ENCODE results near the gene LTC4S. TPM values are rescaled to one million over a fixed set of nuclear protein-coding genes. Genes with fewer than 3 reads are reported as not detected.
A peak's percentile ranks its signal among the peaks of the same experiment; 100 is the strongest.

The LTC4S gene
- total RNA-seq, 1 experiment from 2014 or later, result 2.6 TPM

DNA sequence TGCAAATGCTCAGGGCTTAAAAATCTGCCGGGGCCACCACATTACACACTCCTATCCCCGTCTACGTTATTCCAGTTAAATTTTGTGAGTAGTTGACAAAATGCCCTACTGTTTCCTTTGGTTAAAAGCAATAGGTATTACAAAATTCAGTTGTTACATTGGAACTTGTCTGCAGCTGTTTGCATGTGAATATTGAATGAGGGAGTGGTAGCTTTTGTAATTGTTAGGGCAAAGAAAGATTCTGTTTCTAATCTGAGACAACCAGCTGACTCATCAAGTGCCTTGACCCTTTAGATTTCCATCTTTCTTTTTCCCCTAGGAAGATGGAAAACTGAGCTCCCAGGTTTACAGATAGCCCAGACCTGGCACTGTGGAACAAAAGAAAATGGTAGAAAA lies 31.0 kb upstream of the LTC4S start:
- H3K36me3 Mint-ChIP-seq, result peaks cover 22% of the 10 kb centered on the region
- TF ChIP-seq ATF1 (CRISPR knock-in tag; IDR thresholded peaks at IDR 0.05), result no peak
- TF ChIP-seq MXD4 (CRISPR knock-in tag; IDR thresholded peaks at IDR 0.05; ENCODE audit: borderline replicate concordance), result no peak
- TF ChIP-seq NFATC4 (CRISPR knock-in tag; IDR thresholded peaks at IDR 0.05), result no peak
- CTCF ChIA-PET, result interaction anchor here (0.5 to 2.8 kb wide), 26 partner anchors 8 to 321 kb away, joined by 3 to 39 read pairs (median 4); partner anchors contain the start of genes CBY3, LTC4S and MAML1
- no peaks in the 10 kb centered on the region for H3K9me3 Mint-ChIP-seq
- POLR2A ChIA-PET, result no interaction called here
- H3K27me3 Mint-ChIP-seq (ENCODE audit: low read depth), result no peaks in the 10 kb centered on the region
- no peak for ATAC-seq
- H3K27ac Mint-ChIP-seq, result peak overlapping the region; percentile 91
- no peak overlapping the region for H3K4me3 Mint-ChIP-seq
- H3K4me1 Mint-ChIP-seq, result peaks cover 41% of the 10 kb centered on the region
- no peak for DNase-seq (ENCODE audit: low spot score)

DNA sequence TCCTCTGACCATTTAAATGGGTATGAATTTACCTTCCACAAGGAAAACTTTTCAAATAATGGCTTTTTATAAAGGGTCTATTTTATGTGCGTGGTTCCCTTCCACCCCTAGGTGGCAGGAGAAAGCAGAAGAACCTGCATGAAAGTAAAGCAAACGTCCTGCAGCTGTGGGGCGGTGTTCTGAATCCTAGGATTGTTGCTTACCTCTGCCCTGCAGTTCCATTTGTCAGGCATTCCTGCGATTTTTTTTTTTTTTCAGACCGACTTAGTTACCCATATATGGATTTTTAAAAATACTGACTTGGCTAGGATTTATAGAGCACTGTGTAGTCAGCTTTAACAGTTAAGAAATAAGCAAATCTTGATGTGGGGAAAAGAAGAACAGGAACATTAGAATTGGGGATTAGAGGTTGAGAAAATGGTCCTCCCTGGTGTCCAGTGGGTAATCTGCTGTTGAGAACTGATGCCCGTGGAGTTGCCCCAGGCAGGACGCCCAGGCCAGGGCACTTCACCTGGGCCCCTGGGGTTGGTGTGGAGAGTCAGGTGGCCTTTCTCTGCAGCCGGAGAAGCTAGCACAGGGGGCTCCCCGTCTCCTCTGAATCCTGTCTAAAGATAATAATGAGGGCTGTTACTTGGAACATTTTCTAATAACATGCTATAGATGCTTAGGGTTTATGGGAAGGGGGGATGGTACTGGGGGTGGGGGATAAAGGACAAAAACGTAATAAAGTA lies 30.4 kb upstream of the LTC4S start:
- Mint-ChIP-seq H3K36me3 (peaks cover 24% of the 10 kb centered on the region), H3K9me3 (no peaks in the 10 kb centered on the region), H3K4me1 (peaks cover 41% of the 10 kb centered on the region), H3K4me3 (no peak overlapping the region), H3K27me3 (ENCODE audit: low read depth) (no peaks in the 10 kb centered on the region), H3K27ac (peak overlapping the region; percentile 86)
- peak; percentile 63 for DNase-seq (ENCODE audit: low spot score)
- ATAC-seq, result peak; percentile 82
- TF ChIP-seq ZNF423 (CRISPR knock-in tag; IDR thresholded peaks at IDR 0.05) (no peak), CTCF (IDR thresholded peaks at IDR 0.05) (peak; percentile 64), OVOL2 (CRISPR knock-in tag; IDR thresholded peaks at IDR 0.05; ENCODE audit: borderline replicate concordance) (no peak), RELA (CRISPR knock-in tag; IDR thresholded peaks at IDR 0.05; ENCODE audit: borderline replicate concordance) (no peak)
- POLR2A ChIA-PET, result interaction anchor here (0.6 kb wide), 1 partner anchor 19 kb away, joined by 5 read pairs; no protein-coding TSS in a partner anchor
- CTCF ChIA-PET, result interaction anchor here (0.6 to 2.8 kb wide), 36 partner anchors 8 to 332 kb away, joined by 3 to 39 read pairs (median 4); partner anchors contain the start of genes HNRNPH1, LTC4S and MAML1

DNA sequence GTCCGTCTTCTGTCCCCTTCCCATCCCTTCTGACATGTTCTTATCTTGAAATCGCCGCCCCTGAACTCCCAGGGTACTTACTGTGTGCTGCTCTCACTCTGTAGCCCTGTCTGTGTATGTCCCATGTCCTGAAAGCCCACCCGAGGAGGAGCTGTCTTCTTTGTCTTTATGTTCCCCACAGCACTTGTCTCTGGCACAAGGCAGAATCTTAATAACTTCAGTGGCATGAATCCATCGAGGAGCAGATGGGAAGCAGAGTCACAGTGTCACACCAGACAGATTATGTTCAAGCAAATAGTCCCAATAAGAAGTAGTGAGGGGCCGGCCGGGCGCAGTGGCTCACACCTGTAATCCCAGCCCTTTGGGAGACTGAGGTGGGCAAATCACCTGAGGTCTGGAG lies 29.7 kb upstream of the LTC4S start:
- no peak overlapping the region for H3K4me3 Mint-ChIP-seq
- peaks cover 28% of the 10 kb centered on the region for H3K36me3 Mint-ChIP-seq
- H3K4me1 Mint-ChIP-seq, result peaks cover 41% of the 10 kb centered on the region
- POLR2A ChIA-PET, result no interaction called here
- peak overlapping the region; percentile 81 for H3K27ac Mint-ChIP-seq
- ATAC-seq (no peak), DNase-seq (ENCODE audit: low spot score) (no peak)
- CTCF ChIA-PET, result interaction anchor here (0.7 to 2.8 kb wide), 18 partner anchors 10 to 237 kb away, joined by 3 to 39 read pairs (median 3); partner anchors contain the start of genes LTC4S and MAML1
- TF ChIP-seq ZNF219 (CRISPR knock-in tag; IDR thresholded peaks at IDR 0.05; ENCODE audit: borderline replicate concordance), result no peak
- no peak for TF ChIP-seq ZNF138 (CRISPR knock-in tag; conservative IDR thresholded peaks at IDR 0.05)
- no peak for TF ChIP-seq MYBL2 (CRISPR knock-in tag; IDR thresholded peaks at IDR 0.05)
- no peak for TF ChIP-seq SOX15 (CRISPR knock-in tag; IDR thresholded peaks at IDR 0.05)
- H3K9me3 Mint-ChIP-seq, result no peaks in the 10 kb centered on the region
- no peaks in the 10 kb centered on the region for H3K27me3 Mint-ChIP-seq (ENCODE audit: low read depth)

DNA sequence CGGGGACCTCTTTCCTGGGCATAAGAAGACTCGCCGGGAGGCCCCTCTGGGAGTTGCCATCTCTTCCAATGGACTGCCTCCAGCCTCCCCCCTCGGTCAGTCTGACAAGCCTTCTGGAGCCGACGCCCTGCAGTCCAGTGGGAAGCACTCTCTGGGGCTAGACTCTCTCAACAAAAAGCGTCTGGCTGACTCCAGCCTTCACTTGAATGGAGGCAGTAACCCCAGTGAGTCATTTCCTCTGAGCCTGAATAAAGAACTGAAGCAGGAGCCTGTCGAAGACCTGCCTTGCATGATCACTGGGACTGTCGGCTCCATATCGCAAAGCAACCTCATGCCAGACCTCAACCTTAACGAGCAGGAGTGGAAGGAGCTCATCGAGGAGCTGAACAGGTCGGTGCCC lies 28.4 kb upstream of the LTC4S start:
- ATAC-seq, result no peak
- POLR2A ChIA-PET, result no interaction called here
- 0 out of 2 replicates have a peak overlapping the region, but pooled peaks have one; percentile 38 for H3K27ac Mint-ChIP-seq

More for the DNA sequence above, 28.4 kb upstream of the LTC4S start:
- no peaks in the 10 kb centered on the region for H3K27me3 Mint-ChIP-seq (ENCODE audit: low read depth)
- TF ChIP-seq ZNF396 (CRISPR knock-in tag; IDR thresholded peaks at IDR 0.05; ENCODE audit: borderline replicate concordance) (no peak), MYBL2 (CRISPR knock-in tag; IDR thresholded peaks at IDR 0.05) (no peak), SMAD3 (CRISPR knock-in tag; IDR thresholded peaks at IDR 0.05; ENCODE audit: borderline replicate concordance) (no peak), IRF1 (CRISPR knock-in tag; IDR thresholded peaks at IDR 0.05) (no peak), ETV6 (CRISPR knock-in tag; IDR thresholded peaks at IDR 0.05) (no peak), ZBTB21 (CRISPR knock-in tag; IDR thresholded peaks at IDR 0.05; ENCODE audit: borderline replicate concordance) (no peak), ZNF425 (CRISPR knock-in tag; conservative IDR thresholded peaks at IDR 0.05) (no peak), ZNF317 (CRISPR knock-in tag; IDR thresholded peaks at IDR 0.05; ENCODE audit: borderline replicate concordance, low read depth) (no peak), CREM (CRISPR knock-in tag; IDR thresholded peaks at IDR 0.05) (no peak), TP53 (CRISPR knock-in tag; IDR thresholded peaks at IDR 0.05) (no peak)
- H3K9me3 Mint-ChIP-seq, result no peaks in the 10 kb centered on the region
- CTCF ChIA-PET, result interaction anchor here (1.2 kb wide), 1 partner anchor 209 kb away, joined by 3 read pairs; no protein-coding TSS in a partner anchor
- H3K4me1 Mint-ChIP-seq, result peaks cover 28% of the 10 kb centered on the region
- H3K36me3 Mint-ChIP-seq, result peaks cover 37% of the 10 kb centered on the region
- no peak overlapping the region for H3K4me3 Mint-ChIP-seq
- no peak for DNase-seq (ENCODE audit: low spot score)
